Calu3 (cell line): ENCODE measurements around the gene EFNA1. TPM values are rescaled to one million over a fixed set of nuclear protein-coding genes. Genes with fewer than 3 reads are reported as not detected.

ENCODE experiments used
- BruUV-seq: library from RNA; stranded (reverse); fragments of 400-500 nt; replicated peaks from 2 replicates; lab custom pipeline; 2021; lab: Mats Ljungman, UMichigan
- CTCF ChIA-PET: fragments of 300-600 bp; sonication (Branson Sonifier 250); formaldehyde crosslinking; loops from one replicate; lab custom pipeline; 2022; ENCODE audit warnings: antibody characterized with exemption; lab: Charles Lee
- DNase-seq: peaks from one replicate; pipeline ENCODE4 v3.0.0; 2022
- H3K27ac Mint-ChIP-seq: one replicate; pipeline ENCODE4 v1.8.0; 2022; ENCODE audit warnings: mixed read lengths; ENCODE audit not compliant: unreplicated experiment
- H3K27me3 Mint-ChIP-seq: one replicate; pipeline ENCODE4 v1.8.0; 2022; ENCODE audit warnings: mixed read lengths; ENCODE audit not compliant: unreplicated experiment
- H3K36me3 Mint-ChIP-seq: one replicate; pipeline ENCODE4 v1.8.0; 2022; ENCODE audit warnings: mild to moderate bottlenecking, moderate library complexity, mixed read lengths; ENCODE audit not compliant: insufficient read depth, unreplicated experiment
- H3K4me1 Mint-ChIP-seq: one replicate; pipeline ENCODE4 v1.8.0; 2022; ENCODE audit warnings: mild to moderate bottlenecking, low read depth, mixed read lengths; ENCODE audit not compliant: unreplicated experiment
- H3K4me3 Mint-ChIP-seq: one replicate; pipeline ENCODE4 v1.8.0; 2022; ENCODE audit warnings: mild to moderate bottlenecking, low read depth, moderate library complexity, mixed read lengths; ENCODE audit not compliant: unreplicated experiment
- H3K9me3 Mint-ChIP-seq: one replicate; pipeline ENCODE4 v1.8.0; 2022; ENCODE audit warnings: low read depth, mixed read lengths; ENCODE audit not compliant: unreplicated experiment
- CTCF ChIP-seq: fragments of 200-600 bp; IDR thresholded peaks from one replicate; pipeline ENCODE4 v1.8.0; 2022; ENCODE audit warnings: antibody characterized with exemption; ENCODE audit not compliant: unreplicated experiment
- intact Hi-C: fragments of 100-400 bp; cut with micrococcal nuclease; formaldehyde crosslinking; loops from one replicate; pipeline ENCODE4 v1.10.0; 2022; ENCODE audit not compliant: unreplicated experiment
- total RNA-seq: library from RNA; stranded (reverse); gene quantifications from 2 replicates; pipeline ENCODE4 v1.2.3, GENCODE V29; 2022

EFNA1 gene
- total RNA-seq, 1 experiment from 2014 or later, result 41.7 TPM

GRCh38 chr1:155126556-155127104 lies 1.0 kb upstream of the EFNA1 start:
- CTCF ChIA-PET, result interaction anchor here (1.3 to 1.7 kb wide), 2 partner anchors 8 to 46 kb away, joined by 5 read pairs; partner anchors contain the start of gene KRTCAP2
- H3K36me3 Mint-ChIP-seq, result peaks cover 64% of the 10 kb centered on the region
- peaks cover 3% of the 10 kb centered on the region for H3K27me3 Mint-ChIP-seq
- DNase-seq, result peak; percentile 52
- TSS peak; percentile 74 for BruUV-seq
- no peaks in the 10 kb centered on the region for H3K9me3 Mint-ChIP-seq
- intact Hi-C loops, result loop anchor here (5.0 kb wide), 2 partner anchors 34 to 41 kb away; no protein-coding TSS in a partner anchor
- peak overlapping the region; percentile 69 for H3K27ac Mint-ChIP-seq
- H3K4me3 Mint-ChIP-seq, result peak overlapping the region; percentile 91
- no peak for TF ChIP-seq CTCF
- H3K4me1 Mint-ChIP-seq, result peaks cover 67% of the 10 kb centered on the region

- H3K36me3 Mint-ChIP-seq, result peaks cover 79% of the 10 kb centered on the region
- peaks cover 76% of the 10 kb centered on the region for H3K4me1 Mint-ChIP-seq
- no peak for TF ChIP-seq CTCF
- no peak for DNase-seq
- intact Hi-C loops, result loop anchor here (5.0 kb wide), 2 partner anchors 36 to 39 kb away; no protein-coding TSS in a partner anchor
- peak overlapping the region; percentile 91 for H3K4me3 Mint-ChIP-seq
- CTCF ChIA-PET, result interaction anchor here (1.6 to 2.5 kb wide), 3 partner anchors 37 to 45 kb away, joined by 5 to 13 read pairs (median 8); partner anchors contain the start of gene KRTCAP2
- no peaks in the 10 kb centered on the region for H3K27me3 Mint-ChIP-seq
- BruUV-seq, result TSS peak; percentile 73
- no peaks in the 10 kb centered on the region for H3K9me3 Mint-ChIP-seq
- H3K27ac Mint-ChIP-seq, result peak overlapping the region; percentile 69
Measured at GRCh38 chr1:155127967-155128754, 485 bp downstream of the EFNA1 start.

GRCh38 chr1:155128755-155129473 lies 1.2 kb downstream of the EFNA1 start:
- intact Hi-C loops, result loop anchor here (5.0 kb wide), 2 partner anchors 37 to 38 kb away; no protein-coding TSS in a partner anchor
- Mint-ChIP-seq H3K9me3 (no peaks in the 10 kb centered on the region), H3K4me3 (peak overlapping the region; percentile 91), H3K27me3 (no peaks in the 10 kb centered on the region), H3K27ac (peak overlapping the region; percentile 69), H3K36me3 (peaks cover 87% of the 10 kb centered on the region), H3K4me1 (peaks cover 80% of the 10 kb centered on the region)
- CTCF ChIA-PET, result interaction anchor here (0.6 to 2.5 kb wide), 5 partner anchors 11 to 136 kb away, joined by 3 to 13 read pairs (median 8); partner anchors contain the start of genes DPM3, KRTCAP2 and LENEP
- BruUV-seq, result no TSS peak
- no peak for TF ChIP-seq CTCF
- peak; percentile 36 for DNase-seq
